Myocyte (in vitro differentiated cells): ENCODE results near the gene GID8. TPM values are rescaled to one million over a fixed set of nuclear protein-coding genes. Genes with fewer than 3 reads are reported as not detected.

Source experiments
- total RNA-seq: library from RNA; depleted of rRNA; stranded (reverse); fragments of >200 nt; gene quantifications from 2 replicates; pipeline ENCODE4 v1.2.3, GENCODE V29; 2014

Gene GID8
- total RNA-seq, 1 donor from 2014 or later = 27.9 TPM

Other genes with a start within 250 kb of the GID8 start
- not detected in 2 replicates for gene NTSR1, start 229.3 kb upstream of the GID8 start, total RNA-seq
- gene MRGBP, start 141.7 kb upstream of the GID8 start, total RNA-seq = 13.5 and 14.0 TPM in 2 replicates
- gene OGFR, start 133.3 kb upstream of the GID8 start, total RNA-seq = 29.1 and 35.7 TPM in 2 replicates
- gene COL9A3, start 121.1 kb upstream of the GID8 start, total RNA-seq = 0.05 TPM in 1 of 2 replicates, not detected in the other
- 9.3 and 12.5 TPM in 2 replicates for gene TCFL5, start 76.3 kb upstream of the GID8 start, total RNA-seq
- gene DIDO1, start 11.6 kb upstream of the GID8 start, total RNA-seq = 31.9 and 33.8 TPM in 2 replicates
- gene SLC17A9, start 14.6 kb downstream of the GID8 start, total RNA-seq = 0.16 TPM in 1 of 2 replicates, not detected in the other
- not detected in 2 replicates for gene BHLHE23, start 68.8 kb downstream of the GID8 start, total RNA-seq